MG63 (cell line): ENCODE data around the gene APOC1. TPM values are rescaled to one million over a fixed set of nuclear protein-coding genes. Genes with fewer than 3 reads are reported as not detected.

Experiments used
- DNase-seq: peaks from one replicate; pipeline ENCODE4 v3.0.0-alpha.2; 2020
- H3K27me3 ChIP-seq: fragments of 250-450 bp; sonication (Bioruptor Pico); 2 replicates; pipeline ENCODE4 v1.5.1; 2020; ENCODE audit warnings: mild to moderate bottlenecking, moderate library complexity
- H3K36me3 ChIP-seq: fragments of 250-450 bp; sonication (Bioruptor Pico); 2 replicates; pipeline ENCODE4 v1.5.1; 2020; ENCODE audit warnings: mild to moderate bottlenecking, moderate library complexity
- H3K4me3 ChIP-seq: fragments of 250-450 bp; sonication (Bioruptor Pico); 2 replicates; pipeline ENCODE4 v1.5.1; 2020; ENCODE audit warnings: mild to moderate bottlenecking, moderate library complexity
- H3K9me3 ChIP-seq: fragments of 250-450 bp; sonication (Bioruptor Pico); 2 replicates; pipeline ENCODE4 v1.5.1; 2020; ENCODE audit warnings: mild to moderate bottlenecking, moderate library complexity
- total RNA-seq: library from RNA; depleted of rRNA; stranded (reverse); fragments of >200 nt; shearing (Covaris generic); gene quantifications from 2 replicates; pipeline ENCODE4 v1.2.3, GENCODE V29; 2014; ENCODE audit warnings: low replicate concordance

Gene APOC1
- total RNA-seq, 1 experiment from 2014 or later, result not detected

GRCh38 chr19:44939668-44940067 lies 25.3 kb downstream of the APOC1 start:
- Histone ChIP-seq H3K36me3 (no peaks in the 10 kb centered on the region), H3K27me3 (no peaks in the 10 kb centered on the region), H3K9me3 (no peaks in the 10 kb centered on the region), H3K4me3 (no peak overlapping the region)
- no peak for DNase-seq

GRCh38 chr19:44942067-44942571 lies 27.7 kb downstream of the APOC1 start, which contains the start of gene APOC4:
APOC4 (plus strand) TSS chr19:44942237; CDS start chr19:44942278, 41 bp downstream.
- no peaks in the 10 kb centered on the region for H3K27me3 ChIP-seq
- DNase-seq, result no peak
- H3K9me3 ChIP-seq, result no peaks in the 10 kb centered on the region
- H3K4me3 ChIP-seq, result no peak within 1 kb of the TSS
- no peaks in the 10 kb centered on the region for H3K36me3 ChIP-seq

- H3K36me3 ChIP-seq, result no peaks in the 10 kb centered on the region
- no peaks in the 10 kb centered on the region for H3K9me3 ChIP-seq
- H3K4me3 ChIP-seq, result no peak overlapping the region
- H3K27me3 ChIP-seq, result no peaks in the 10 kb centered on the region
- no peak for DNase-seq
Measured at GRCh38 chr19:44943801-44944249, 29.4 kb downstream of the APOC1 start.

GRCh38 chr19:44947041-44947581 lies 32.7 kb downstream of the APOC1 start:
- Histone ChIP-seq H3K9me3 (no peaks in the 10 kb centered on the region), H3K36me3 (peaks cover 6% of the 10 kb centered on the region), H3K4me3 (no peak overlapping the region), H3K27me3 (no peaks in the 10 kb centered on the region)
- DNase-seq, result no peak

GRCh38 chr19:44948237-44948636 lies 33.8 kb downstream of the APOC1 start:
- Histone ChIP-seq H3K4me3 (no peak overlapping the region), H3K27me3 (no peaks in the 10 kb centered on the region)

GRCh38 chr19:44948763-44949374 lies 34.5 kb downstream of the APOC1 start:
- DNase-seq, result no peak
- Histone ChIP-seq H3K27me3 (no peaks in the 10 kb centered on the region), H3K36me3 (peaks cover 8% of the 10 kb centered on the region), H3K9me3 (no peaks in the 10 kb centered on the region), H3K4me3 (no peak overlapping the region)

More at GRCh38 chr19:44948237-44948636, 33.8 kb downstream of the APOC1 start:
- Histone ChIP-seq H3K9me3 (no peaks in the 10 kb centered on the region), H3K36me3 (peaks cover 7% of the 10 kb centered on the region)
- DNase-seq, result no peak

GRCh38 chr19:44949550-44949949 lies 35.1 kb downstream of the APOC1 start:
- Histone ChIP-seq H3K27me3 (no peaks in the 10 kb centered on the region), H3K4me3 (no peak overlapping the region), H3K36me3 (peaks cover 8% of the 10 kb centered on the region), H3K9me3 (no peaks in the 10 kb centered on the region)
- DNase-seq, result no peak

GRCh38 chr19:44951179-44952159 lies 37.1 kb downstream of the APOC1 start:
- H3K36me3 ChIP-seq, result peaks cover 15% of the 10 kb centered on the region
- no peak overlapping the region for H3K4me3 ChIP-seq
- DNase-seq, result peak; percentile 48
- H3K27me3 ChIP-seq, result no peaks in the 10 kb centered on the region
- no peaks in the 10 kb centered on the region for H3K9me3 ChIP-seq

GRCh38 chr19:44954278-44954648 lies 39.9 kb downstream of the APOC1 start:
- no peaks in the 10 kb centered on the region for H3K27me3 ChIP-seq
- peaks cover 28% of the 10 kb centered on the region for H3K36me3 ChIP-seq
- no peaks in the 10 kb centered on the region for H3K9me3 ChIP-seq
- peak overlapping the region; percentile 99 for H3K4me3 ChIP-seq
- no peak for DNase-seq

GRCh38 chr19:44954649-44955504 lies 40.5 kb downstream of the APOC1 start, which contains the start of gene CLPTM1:
CLPTM1 (plus strand) TSS chr19:44955380; CDS start chr19:44955396, 16 bp downstream.
- Histone ChIP-seq H3K9me3 (no peaks in the 10 kb centered on the region), H3K27me3 (no peaks in the 10 kb centered on the region), H3K36me3 (peaks cover 34% of the 10 kb centered on the region), H3K4me3 (peak within 1 kb of the TSS; percentile 99)
- DNase-seq, result peak; percentile 98

GRCh38 chr19:44955505-44956439 lies 41.4 kb downstream of the APOC1 start:
- no peaks in the 10 kb centered on the region for H3K27me3 ChIP-seq
- peaks cover 38% of the 10 kb centered on the region for H3K36me3 ChIP-seq
- H3K9me3 ChIP-seq, result no peaks in the 10 kb centered on the region
- no peak for DNase-seq
- H3K4me3 ChIP-seq, result peak overlapping the region; percentile 99

GRCh38 chr19:44957526-44957925 lies 43.1 kb downstream of the APOC1 start:
- no peaks in the 10 kb centered on the region for H3K9me3 ChIP-seq

GRCh38 chr19:44958090-44958489 lies 43.7 kb downstream of the APOC1 start:
- Histone ChIP-seq H3K9me3 (no peaks in the 10 kb centered on the region), H3K36me3 (peaks cover 54% of the 10 kb centered on the region), H3K4me3 (no peak overlapping the region), H3K27me3 (no peaks in the 10 kb centered on the region)
- DNase-seq, result no peak

More at GRCh38 chr19:44957526-44957925, 43.1 kb downstream of the APOC1 start:
- H3K27me3 ChIP-seq, result no peaks in the 10 kb centered on the region
- no peak for DNase-seq
- peaks cover 50% of the 10 kb centered on the region for H3K36me3 ChIP-seq
- no peak overlapping the region for H3K4me3 ChIP-seq

GRCh38 chr19:44959691-44960090 lies 45.3 kb downstream of the APOC1 start:
- no peak overlapping the region for H3K4me3 ChIP-seq
- H3K27me3 ChIP-seq, result no peaks in the 10 kb centered on the region
- H3K9me3 ChIP-seq, result no peaks in the 10 kb centered on the region
- H3K36me3 ChIP-seq, result peaks cover 58% of the 10 kb centered on the region
- no peak for DNase-seq
